ENCODE measurements around the gene KCNB1. TPM values are rescaled to one million over a fixed set of nuclear protein-coding genes. Genes with fewer than 3 reads are reported as not detected.

The KCNB1 gene
- total and polyA plus RNA-seq, 2 experiments from 2014 or later, result 0.11 to 0.13 TPM

DNA sequence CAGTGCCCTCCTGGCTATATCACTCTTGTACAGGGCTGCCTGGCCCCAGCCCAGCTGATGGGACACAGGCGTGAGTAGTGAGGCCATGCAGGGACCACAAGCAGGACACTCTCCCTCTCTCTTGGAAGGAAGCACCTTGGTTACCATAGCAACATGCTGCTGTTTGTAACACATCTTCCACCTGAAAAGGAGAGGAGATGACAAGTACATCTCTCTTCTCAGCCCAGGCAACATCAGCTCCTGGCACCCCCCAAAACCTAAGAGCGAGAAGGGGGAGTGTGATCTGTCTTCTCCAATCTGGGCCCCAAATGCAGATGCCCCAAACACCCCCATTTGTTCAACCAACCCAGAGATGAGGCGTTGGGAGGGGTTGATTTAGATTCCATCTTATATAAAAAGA is 49.9 kb downstream of the KCNB1 start:
- in situ Hi-C loops (cut with MboI), result no loop called here
- Histone ChIP-seq H3K27me3 (replicated peaks; ENCODE audit: insufficient read depth) (peaks cover 34% of the 10 kb centered on the region), H3K4me3 (no peak overlapping the region), H2AFZ (no peak overlapping the region), H3K27ac (no peak overlapping the region), H3K36me3 (ENCODE audit: low read depth) (no peaks in the 10 kb centered on the region), H3K9me2 (ENCODE audit: insufficient read depth) (no peaks in the 10 kb centered on the region), H3F3A (ENCODE audit: insufficient read depth) (no peaks in the 10 kb centered on the region), H3K9ac (no peak overlapping the region), H3K4me2 (ENCODE audit: unreplicated experiment) (no peak overlapping the region), H3K79me2 (ENCODE audit: insufficient read depth) (no peaks in the 10 kb centered on the region), H4K20me1 (ENCODE audit: insufficient read depth) (no peaks in the 10 kb centered on the region), H3K4me1 (ENCODE audit: insufficient read depth) (no peaks in the 10 kb centered on the region), H3K9me3 (ENCODE audit: low read depth) (no peaks in the 10 kb centered on the region)
- TF ChIP-seq EZH2 (IDR thresholded peaks at IDR 0.05; ENCODE audit: insufficient read depth, poor library complexity, severe bottlenecking), result no peak
- TF ChIP-seq EZH2phosphoT487 (IDR thresholded peaks at IDR 0.05; ENCODE audit: insufficient read depth, low read depth), result no peak
- DNase-seq, result no peak
- 47 to 62% methylated on average over 3 of the region's 3 CpGs for WGBS, 2 experiments (ENCODE audit: low coverage in 1 of 2, low lambda C conversion rate in 2 of 2, missing lambda C conversion rate in 2 of 2)

DNA sequence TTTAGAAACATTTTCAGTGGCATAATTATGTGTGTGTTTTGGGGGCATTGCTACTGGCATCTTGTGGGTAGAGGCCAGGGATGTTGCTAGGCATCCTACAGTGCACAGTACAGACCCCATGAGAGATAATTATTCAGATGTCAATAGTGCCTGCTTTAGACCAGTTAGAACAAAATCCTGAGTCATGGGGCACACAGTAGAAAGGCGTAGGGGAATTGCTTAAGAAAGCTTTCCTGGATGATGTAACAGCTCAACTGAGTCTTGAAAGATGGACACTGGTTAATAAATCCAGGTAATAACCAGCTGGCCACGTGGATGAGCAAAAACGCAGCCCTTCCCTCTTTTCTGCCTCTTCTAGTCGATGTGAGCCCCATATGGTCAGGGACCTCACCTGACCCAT is 51.1 kb downstream of the KCNB1 start:
- WGBS, 2 experiments (ENCODE audit: low coverage in 1 of 2, low lambda C conversion rate in 2 of 2, missing lambda C conversion rate in 2 of 2), result 28 to 31% methylated on average over 4 of the region's 4 CpGs
- TF ChIP-seq EZH2 (IDR thresholded peaks at IDR 0.05; ENCODE audit: insufficient read depth, poor library complexity, severe bottlenecking) (no peak), EZH2phosphoT487 (IDR thresholded peaks at IDR 0.05; ENCODE audit: insufficient read depth, low read depth) (no peak)

DNA sequence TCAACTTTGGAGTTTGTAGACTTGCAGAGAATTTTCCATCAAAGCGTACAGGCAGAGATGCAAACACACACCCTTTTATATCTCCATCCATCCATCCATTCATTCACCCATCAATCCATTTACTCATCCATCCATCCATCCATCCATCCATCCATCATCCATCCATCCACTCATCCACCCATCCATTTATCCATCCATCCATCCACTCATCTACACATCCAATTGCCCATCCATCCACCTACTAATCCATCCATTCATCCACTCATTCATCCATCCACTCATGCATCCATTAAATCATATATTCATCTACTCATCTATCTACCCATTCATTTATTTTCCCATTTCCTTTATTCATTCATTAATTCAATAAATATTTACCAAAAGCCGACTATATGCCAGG is 52.1 kb downstream of the KCNB1 start:
- no peak for DNase-seq

More for the DNA sequence above, 51.1 kb downstream of the KCNB1 start:
- no peak overlapping the region for H2AFZ ChIP-seq
- no peaks in the 10 kb centered on the region for H4K20me1 ChIP-seq (ENCODE audit: insufficient read depth)
- H3K9me2 ChIP-seq (ENCODE audit: insufficient read depth), result no peaks in the 10 kb centered on the region
- H3K4me3 ChIP-seq, result no peak overlapping the region
- peaks cover 40% of the 10 kb centered on the region for H3K27me3 ChIP-seq (replicated peaks; ENCODE audit: insufficient read depth)
- no peaks in the 10 kb centered on the region for H3F3A ChIP-seq (ENCODE audit: insufficient read depth)
- DNase-seq, result peak; percentile 36
- H3K36me3 ChIP-seq (ENCODE audit: low read depth), result no peaks in the 10 kb centered on the region
- H3K79me2 ChIP-seq (ENCODE audit: insufficient read depth), result no peaks in the 10 kb centered on the region
- in situ Hi-C loops (cut with MboI), result no loop called here
- no peak overlapping the region for H3K27ac ChIP-seq
- H3K9ac ChIP-seq, result no peak overlapping the region
- no peak overlapping the region for H3K4me2 ChIP-seq (ENCODE audit: unreplicated experiment)
- H3K4me1 ChIP-seq (ENCODE audit: insufficient read depth), result no peaks in the 10 kb centered on the region
- H3K9me3 ChIP-seq (ENCODE audit: low read depth), result no peaks in the 10 kb centered on the region

DNA sequence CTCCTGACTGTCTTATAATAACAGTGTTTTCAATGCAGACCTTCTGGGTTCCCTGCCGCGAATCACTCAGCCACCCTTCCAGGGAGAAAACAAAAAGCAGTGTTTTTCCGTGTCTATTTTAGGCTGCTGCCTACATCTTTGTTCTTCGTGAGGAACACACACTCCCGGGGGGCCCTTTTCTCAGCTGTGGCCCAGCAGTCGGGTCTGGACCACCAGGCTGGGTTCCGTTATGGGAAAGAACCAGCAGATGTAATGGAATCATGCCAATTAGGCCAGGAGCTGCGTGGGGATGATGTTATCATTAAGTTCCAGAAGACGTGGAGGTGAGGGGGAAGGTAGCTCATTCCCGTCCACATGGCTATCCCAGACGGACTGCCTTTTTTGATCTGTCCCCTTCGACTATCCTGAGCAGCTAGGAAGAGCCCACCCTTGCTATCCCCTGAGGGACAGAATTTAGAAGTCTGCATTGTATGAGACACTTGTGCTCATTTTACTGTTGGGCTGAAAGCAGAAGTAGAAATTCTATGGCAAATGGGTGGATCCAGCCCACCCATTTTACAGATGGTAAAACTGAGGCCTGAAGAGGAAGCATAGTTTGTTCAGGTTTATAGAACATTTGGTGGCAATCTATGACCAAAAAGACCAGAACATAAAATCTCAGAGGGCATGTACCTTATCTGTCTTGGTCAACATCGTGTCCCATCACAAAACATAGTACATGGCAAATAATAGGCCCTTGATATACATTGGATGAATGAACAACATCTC is 54.5 kb downstream of the KCNB1 start:
- Histone ChIP-seq H4K20me1 (ENCODE audit: insufficient read depth) (no peaks in the 10 kb centered on the region), H3K4me2 (ENCODE audit: unreplicated experiment) (no peak overlapping the region), H3K79me2 (ENCODE audit: insufficient read depth) (no peaks in the 10 kb centered on the region), H3K4me3 (no peak overlapping the region), H3K9me3 (ENCODE audit: low read depth) (no peaks in the 10 kb centered on the region), H3F3A (ENCODE audit: insufficient read depth) (no peaks in the 10 kb centered on the region), H2AFZ (no peak overlapping the region), H3K4me1 (ENCODE audit: insufficient read depth) (no peaks in the 10 kb centered on the region), H3K27ac (no peak overlapping the region), H3K36me3 (ENCODE audit: low read depth) (no peaks in the 10 kb centered on the region), H3K9ac (no peak overlapping the region), H3K27me3 (replicated peaks; ENCODE audit: insufficient read depth) (peaks cover 38% of the 10 kb centered on the region), H3K9me2 (ENCODE audit: insufficient read depth) (no peaks in the 10 kb centered on the region)
- in situ Hi-C loops (cut with MboI), result no loop called here
- TF ChIP-seq EZH2 (IDR thresholded peaks at IDR 0.05; ENCODE audit: insufficient read depth, poor library complexity, severe bottlenecking) (no peak), EZH2phosphoT487 (IDR thresholded peaks at IDR 0.05; ENCODE audit: insufficient read depth, low read depth) (no peak)
- 34 to 35% methylated on average over 13 of the region's 13 CpGs for WGBS, 2 experiments (ENCODE audit: low coverage in 1 of 2, low lambda C conversion rate in 2 of 2, missing lambda C conversion rate in 2 of 2)
- DNase-seq, result no peak

More for the DNA sequence above, 52.1 kb downstream of the KCNB1 start:
- Histone ChIP-seq H3K9me2 (ENCODE audit: insufficient read depth) (no peaks in the 10 kb centered on the region), H3K4me2 (ENCODE audit: unreplicated experiment) (no peak overlapping the region), H3K4me1 (ENCODE audit: insufficient read depth) (no peaks in the 10 kb centered on the region), H2AFZ (no peak overlapping the region), H3K79me2 (ENCODE audit: insufficient read depth) (no peaks in the 10 kb centered on the region), H3K27me3 (replicated peaks; ENCODE audit: insufficient read depth) (peaks cover 38% of the 10 kb centered on the region), H3K4me3 (no peak overlapping the region), H3F3A (ENCODE audit: insufficient read depth) (no peaks in the 10 kb centered on the region), H3K36me3 (ENCODE audit: low read depth) (no peaks in the 10 kb centered on the region), H3K9me3 (ENCODE audit: low read depth) (no peaks in the 10 kb centered on the region), H3K27ac (no peak overlapping the region), H4K20me1 (ENCODE audit: insufficient read depth) (no peaks in the 10 kb centered on the region), H3K9ac (no peak overlapping the region)
- WGBS, 2 experiments (ENCODE audit: low coverage in 1 of 2, low lambda C conversion rate in 2 of 2, missing lambda C conversion rate in 2 of 2), result 45 to 66% methylated on average over 2 of the region's 2 CpGs
- in situ Hi-C loops (cut with MboI), result no loop called here
- TF ChIP-seq EZH2phosphoT487 (IDR thresholded peaks at IDR 0.05; ENCODE audit: insufficient read depth, low read depth), result no peak
- no peak for TF ChIP-seq EZH2 (IDR thresholded peaks at IDR 0.05; ENCODE audit: insufficient read depth, poor library complexity, severe bottlenecking)
